ENCODE results near the gene ZCCHC7.
"Not testable (repeated sequence)": the region's sequence is repeated elsewhere in the genome, so short reads cannot be mapped to it uniquely, and the experiment has no call there.

ZCCHC7 gene

GRCh38 chr9:37259951-37260350, 139.6 kb downstream of the ZCCHC7 start:
- no peak for DNase-seq

- no peak for DNase-seq
Measured at GRCh38 chr9:37262410-37262809, 142.0 kb downstream of the ZCCHC7 start.

GRCh38 chr9:37264539-37264938, 144.2 kb downstream of the ZCCHC7 start:
- no peak for DNase-seq

- DNase-seq, result no peak
Measured at GRCh38 chr9:37266630-37267029, 146.3 kb downstream of the ZCCHC7 start.

GRCh38 chr9:37269221-37269620, 148.8 kb downstream of the ZCCHC7 start:
- DNase-seq, result no peak

- no peak for DNase-seq
Measured at GRCh38 chr9:37271679-37272078, 151.3 kb downstream of the ZCCHC7 start.

GRCh38 chr9:37273595-37273994, 153.2 kb downstream of the ZCCHC7 start:
- DNase-seq, result no peak

GRCh38 chr9:37281541-37281940, 161.2 kb downstream of the ZCCHC7 start:
- DNase-seq, result no peak

- no peak for DNase-seq
Measured at GRCh38 chr9:37283730-37284325, 163.5 kb downstream of the ZCCHC7 start.

GRCh38 chr9:37284636-37285035, 164.3 kb downstream of the ZCCHC7 start:
- no peak for DNase-seq

GRCh38 chr9:37286530-37287175, 166.3 kb downstream of the ZCCHC7 start:
- no peak for DNase-seq

- no peak for DNase-seq
Measured at GRCh38 chr9:37287317-37287716, 166.9 kb downstream of the ZCCHC7 start.

- DNase-seq, result no peak
Measured at GRCh38 chr9:37289631-37290030, 169.3 kb downstream of the ZCCHC7 start.

- no peak for DNase-seq
Measured at GRCh38 chr9:37290366-37290939, 170.1 kb downstream of the ZCCHC7 start.

GRCh38 chr9:37290940-37291485, 170.6 kb downstream of the ZCCHC7 start:
- no peak for DNase-seq

- DNase-seq, result not testable (repeated sequence)
Measured at GRCh38 chr9:37291612-37292238, 171.4 kb downstream of the ZCCHC7 start.

- no peak for DNase-seq
Measured at GRCh38 chr9:37292896-37293295, 172.5 kb downstream of the ZCCHC7 start.

- DNase-seq, result no peak
Measured at GRCh38 chr9:37293664-37294524, 173.5 kb downstream of the ZCCHC7 start.

GRCh38 chr9:37295178-37295577, 174.8 kb downstream of the ZCCHC7 start:
- DNase-seq, result no peak

- no peak for DNase-seq
Measured at GRCh38 chr9:37295796-37296195, 175.4 kb downstream of the ZCCHC7 start.

- no peak for DNase-seq
Measured at GRCh38 chr9:37297592-37297991, 177.2 kb downstream of the ZCCHC7 start.

- DNase-seq, result no peak
Measured at GRCh38 chr9:37300620-37301019, 180.2 kb downstream of the ZCCHC7 start.
